Measurements from ENCODE around the gene CRKL.
"Not testable (repeated sequence)": the region's sequence is repeated elsewhere in the genome, so short reads cannot be mapped to it uniquely, and the experiment has no call there.

CRKL gene

GRCh38 chr22:20935049-20935448 lies 17.8 kb downstream of the CRKL start:
- not testable (repeated sequence) for FAIRE-seq

- FAIRE-seq: not testable (repeated sequence)
Observed at GRCh38 chr22:20935780-20936539, 18.8 kb downstream of the CRKL start.

- FAIRE-seq: no peak
Observed at GRCh38 chr22:20937031-20937793, 20.0 kb downstream of the CRKL start.

- no peak for FAIRE-seq
Observed at GRCh38 chr22:20937794-20938671, 20.8 kb downstream of the CRKL start.

GRCh38 chr22:20939457-20940185 lies 22.4 kb downstream of the CRKL start:
- not testable (repeated sequence) for FAIRE-seq

GRCh38 chr22:20940186-20940651 lies 23.0 kb downstream of the CRKL start:
- no peak for FAIRE-seq

GRCh38 chr22:20940904-20941385 lies 23.7 kb downstream of the CRKL start:
- no peak for FAIRE-seq

GRCh38 chr22:20942203-20942902 lies 25.1 kb downstream of the CRKL start:
- FAIRE-seq: not testable (repeated sequence)

GRCh38 chr22:20943104-20943933 lies 26.1 kb downstream of the CRKL start:
- no peak for FAIRE-seq

GRCh38 chr22:20944042-20944441 lies 26.8 kb downstream of the CRKL start:
- no peak for FAIRE-seq

GRCh38 chr22:20945578-20945934 lies 28.3 kb downstream of the CRKL start:
- FAIRE-seq: no peak

- no peak for FAIRE-seq
Observed at GRCh38 chr22:20946080-20946986, 29.1 kb downstream of the CRKL start.

- no peak for FAIRE-seq
Observed at GRCh38 chr22:20946991-20947390, 29.8 kb downstream of the CRKL start.

- FAIRE-seq: no peak
Observed at GRCh38 chr22:20948450-20948849, 31.2 kb downstream of the CRKL start.

GRCh38 chr22:20948989-20949388 lies 31.8 kb downstream of the CRKL start:
- no peak for FAIRE-seq

GRCh38 chr22:20949698-20950183 lies 32.5 kb downstream of the CRKL start:
- FAIRE-seq: no peak

- no peak for FAIRE-seq
Observed at GRCh38 chr22:20951151-20951931, 34.1 kb downstream of the CRKL start.

- no peak for FAIRE-seq
Observed at GRCh38 chr22:20951932-20952380, 34.7 kb downstream of the CRKL start.

Measured in TTC549 (cell line).